Amniotic epithelial cell (primary cell): ENCODE measurements around the gene DES.

ENCODE experiments used
- DNase-seq: peaks from one replicate; pipeline ENCODE4 v3.0.0-alpha.2; 2010; ENCODE audit warnings: low read depth

Gene DES

GRCh38 chr2:219419331-219420197 is 1.4 kb downstream of the DES start:
- no peak for DNase-seq

GRCh38 chr2:219420687-219421086 is 2.5 kb downstream of the DES start:
- DNase-seq, result no peak

- no peak for DNase-seq
These were observed 3.1 kb downstream of the DES start for GRCh38 chr2:219421323-219421722.

GRCh38 chr2:219422952-219423534 is 4.9 kb downstream of the DES start:
- DNase-seq, result no peak

- DNase-seq, result no peak
These were observed 5.6 kb downstream of the DES start for GRCh38 chr2:219423652-219424377.

GRCh38 chr2:219425238-219426067 is 7.3 kb downstream of the DES start:
- DNase-seq, result no peak

GRCh38 chr2:219426068-219426443 is 7.9 kb downstream of the DES start:
- DNase-seq, result no peak

- DNase-seq, result no peak
These were observed 8.5 kb downstream of the DES start for GRCh38 chr2:219426534-219427136.

- DNase-seq, result no peak
These were observed 10.3 kb downstream of the DES start for GRCh38 chr2:219428469-219428868.

GRCh38 chr2:219429958-219430606 is 11.9 kb downstream of the DES start:
- DNase-seq, result no peak

- DNase-seq, result no peak
These were observed 12.7 kb downstream of the DES start for GRCh38 chr2:219430633-219431615.

GRCh38 chr2:219433666-219434467 is 15.7 kb downstream of the DES start:
- peak; percentile 93 for DNase-seq

GRCh38 chr2:219434468-219434717 is 16.2 kb downstream of the DES start:
- DNase-seq, result no peak

GRCh38 chr2:219434718-219435525 is 16.7 kb downstream of the DES start, which contains the start of gene SPEG:
Gene SPEG (plus strand): TSS chr2:219434843. CDS start chr2:219434978, 135 bp downstream.
- no peak for DNase-seq

GRCh38 chr2:219435701-219436100 is 17.5 kb downstream of the DES start:
- DNase-seq, result no peak

- no peak for DNase-seq
These were observed 18.3 kb downstream of the DES start for GRCh38 chr2:219436491-219436890.

- no peak for DNase-seq
These were observed 19.0 kb downstream of the DES start for GRCh38 chr2:219437141-219437540.

- DNase-seq, result no peak
These were observed 19.6 kb downstream of the DES start for GRCh38 chr2:219437690-219438206.
